ACHN (cell line): Measurements from ENCODE around the gene CDCA5.
A peak's percentile ranks its signal among the peaks of the same experiment; 100 is the strongest.

Experiments used
- DNase-seq: peaks from one replicate; pipeline ENCODE4 v3.0.0-alpha.2; 2015
- in situ Hi-C: cut with HindIII; loops from 2 replicates; pipeline ENCODE4 v1.10.0; 2017; ENCODE audit warnings: low sequenced_read_pairs, low pct_ligation_motif_present, low pct_unique_long_range_greater_than_20kb

The CDCA5 gene

DNA sequence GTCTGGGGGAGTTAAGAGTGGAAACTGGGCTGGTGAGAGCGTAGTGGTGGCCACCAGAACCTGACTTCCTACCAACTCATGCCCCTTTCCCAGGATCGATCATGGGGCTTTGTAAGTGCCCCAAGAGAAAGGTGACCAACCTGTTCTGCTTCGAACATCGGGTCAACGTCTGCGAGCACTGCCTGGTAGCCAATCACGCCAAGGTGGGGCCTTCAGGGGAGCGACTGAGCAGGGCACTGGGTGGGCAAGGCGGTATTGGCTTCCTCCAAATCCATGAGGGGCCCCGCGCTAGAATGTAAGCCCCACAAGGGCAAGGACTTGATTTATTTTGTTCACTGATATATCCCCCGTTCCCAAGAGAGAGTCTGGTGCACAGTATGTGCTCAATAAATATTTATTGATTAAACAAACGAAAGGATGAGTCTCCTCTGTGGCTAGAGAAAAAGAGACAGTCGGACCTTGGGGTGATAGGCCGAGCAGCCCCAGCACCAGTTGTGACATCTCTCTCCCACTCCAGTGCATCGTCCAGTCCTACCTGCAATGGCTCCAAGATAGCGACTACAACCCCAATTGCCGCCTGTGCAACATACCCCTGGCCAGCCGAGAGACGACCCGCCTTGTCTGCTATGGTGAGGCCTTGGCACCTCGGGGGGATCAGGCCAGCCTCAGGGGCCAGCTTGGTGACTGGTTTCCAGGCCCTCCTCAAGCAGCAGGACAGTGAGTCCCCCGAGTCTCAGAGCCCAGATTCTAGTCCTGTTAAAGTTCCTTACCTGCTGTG is 947 bp upstream of the CDCA5 start:
- in situ Hi-C loops: no loop called here
- no peak for DNase-seq

DNA sequence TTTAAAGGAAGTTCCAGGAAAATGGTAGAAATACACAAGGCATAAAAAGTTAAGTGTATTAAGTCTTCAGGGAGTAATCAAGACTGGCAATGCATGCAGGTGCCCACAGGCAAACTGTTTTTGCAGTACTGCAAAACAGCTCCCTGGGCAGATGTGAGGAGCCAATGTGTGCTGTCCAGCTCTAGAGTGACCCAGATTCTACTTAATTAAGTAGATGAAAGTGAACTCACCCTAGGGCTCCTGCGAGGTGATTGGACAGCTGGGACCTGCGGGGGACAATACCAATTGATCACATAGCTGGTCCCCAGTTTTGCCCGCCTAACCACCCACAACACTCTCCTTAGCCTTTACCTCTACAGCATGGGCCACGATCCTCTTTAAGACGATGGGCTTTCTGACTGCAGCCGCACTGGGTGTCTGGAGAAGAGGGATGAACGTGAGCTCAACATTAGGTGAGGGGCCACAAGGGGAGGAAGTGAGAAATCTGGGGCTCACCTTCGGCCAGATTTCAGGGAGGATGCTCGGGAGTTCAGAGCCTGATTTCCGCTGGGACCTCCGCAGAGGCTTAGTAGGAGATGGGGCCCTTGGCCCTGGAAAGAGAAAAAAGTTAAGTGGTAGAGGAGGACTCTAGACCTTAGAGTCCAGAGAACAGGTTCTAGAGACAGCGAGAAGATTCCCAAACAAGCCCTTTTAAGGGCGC is 556 bp downstream of the CDCA5 start:
- no peak for DNase-seq
- in situ Hi-C loops: no loop called here

- no peak for DNase-seq
- in situ Hi-C loops: no loop called here
These were observed 5.0 kb downstream of the CDCA5 start for GRCh38 chr11:65078786-65079342.

GRCh38 chr11:65078151-65078550 is 5.7 kb downstream of the CDCA5 start:
- peak; percentile 42 for DNase-seq
- in situ Hi-C loops: no loop called here

GRCh38 chr11:65077451-65077850 is 6.4 kb downstream of the CDCA5 start:
- DNase-seq: no peak
- in situ Hi-C loops: no loop called here

DNA sequence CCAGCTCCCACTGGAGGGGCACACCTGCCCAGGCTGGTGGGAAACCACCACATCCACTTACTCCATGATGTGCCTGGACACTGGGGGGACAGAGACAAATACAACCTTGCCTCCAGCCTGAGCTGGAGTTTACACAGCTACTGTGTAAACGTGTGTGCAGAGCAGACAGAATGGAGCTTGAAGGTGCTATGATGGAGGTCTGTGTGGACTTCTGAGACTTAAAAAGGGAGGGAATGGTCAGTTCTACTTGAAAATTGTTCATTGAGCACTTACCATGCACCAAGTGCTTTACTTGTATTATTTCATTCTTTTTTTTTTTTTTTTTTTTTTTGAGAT is 11.2 kb downstream of the CDCA5 start:
- in situ Hi-C loops: no loop called here
- DNase-seq: no peak

DNA sequence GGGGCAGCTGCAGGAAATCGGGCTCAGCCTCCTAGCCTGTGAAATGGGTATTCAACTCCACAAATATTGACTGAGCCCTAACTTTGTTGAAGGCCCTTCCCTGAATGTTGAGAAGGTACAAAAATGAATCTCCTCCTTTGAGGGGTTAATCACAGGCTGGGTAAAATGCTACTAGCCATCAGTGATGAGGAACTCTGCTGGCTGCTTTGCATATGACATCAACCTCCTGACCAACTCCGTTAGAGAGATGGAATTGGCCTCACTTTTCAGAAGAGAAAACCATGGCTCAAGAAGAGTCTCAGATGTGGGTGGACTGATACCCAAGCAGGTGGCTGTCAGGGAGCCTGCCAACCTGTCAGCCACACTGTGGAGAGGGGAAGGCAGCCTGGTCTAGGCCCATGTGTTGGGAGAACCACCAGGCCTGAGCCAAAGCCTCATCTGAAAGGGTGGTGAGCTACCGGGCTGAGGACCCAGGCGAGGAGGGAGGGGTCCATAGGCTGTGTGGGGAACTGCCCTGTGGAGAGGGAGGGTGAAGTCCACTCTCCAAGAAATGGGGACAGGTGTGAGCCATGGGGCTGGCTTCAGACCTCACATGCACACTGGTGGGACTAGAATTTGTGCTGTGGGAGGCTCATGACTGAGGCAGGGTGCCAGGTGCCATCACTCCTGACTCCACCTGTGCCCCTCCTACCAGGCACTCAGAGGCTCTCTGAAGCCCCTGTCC is 11.8 kb downstream of the CDCA5 start:
- in situ Hi-C loops: no loop called here
- no peak for DNase-seq

DNA sequence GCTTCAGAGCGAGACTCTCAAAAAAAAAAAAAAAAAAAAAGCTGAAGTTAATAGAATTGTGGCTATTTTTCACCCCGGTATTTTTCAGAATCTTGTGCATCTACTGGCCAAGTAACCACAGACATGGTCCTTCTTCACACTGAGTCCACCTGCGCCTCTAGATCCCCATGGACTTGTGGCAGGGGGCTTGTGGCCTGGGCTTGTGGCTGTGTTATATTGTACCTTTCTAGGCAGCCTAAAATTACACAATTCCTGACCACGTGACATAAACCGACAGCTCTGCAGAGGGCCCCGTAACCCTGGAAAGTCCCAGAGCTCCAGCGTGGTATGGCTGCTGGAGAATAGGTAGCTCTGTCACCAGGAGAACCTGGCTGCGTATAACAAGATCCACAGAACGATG is 14.6 kb downstream of the CDCA5 start:
- DNase-seq: no peak
- in situ Hi-C loops: no loop called here

GRCh38 chr11:65067446-65067845 is 16.4 kb downstream of the CDCA5 start:
- in situ Hi-C loops: no loop called here
- DNase-seq: no peak

DNA sequence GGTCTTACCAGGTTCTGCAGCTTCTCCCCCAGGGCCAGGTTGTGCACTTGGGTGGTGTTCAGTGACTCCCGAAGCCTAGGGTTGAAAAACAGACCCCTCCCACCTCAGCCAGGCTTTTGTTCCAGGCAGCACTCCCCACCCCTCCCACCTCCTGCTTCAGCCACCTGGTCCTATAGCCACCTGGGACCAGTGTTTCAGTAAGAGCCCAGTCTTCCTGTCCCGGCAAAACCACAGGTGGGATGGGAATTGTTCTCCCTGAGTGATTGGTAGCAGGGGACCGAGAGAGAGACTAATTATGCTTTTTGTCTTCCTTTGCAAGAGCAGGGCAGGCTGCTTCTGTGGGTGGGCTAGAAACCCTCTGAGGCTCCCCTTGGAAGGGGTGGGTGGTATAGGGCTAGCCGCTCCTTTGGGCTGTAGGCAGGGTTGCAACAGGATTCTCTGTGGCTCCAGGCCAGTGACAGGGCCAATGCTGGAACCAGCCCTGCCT is 17.0 kb downstream of the CDCA5 start:
- DNase-seq: no peak
- in situ Hi-C loops: no loop called here

DNA sequence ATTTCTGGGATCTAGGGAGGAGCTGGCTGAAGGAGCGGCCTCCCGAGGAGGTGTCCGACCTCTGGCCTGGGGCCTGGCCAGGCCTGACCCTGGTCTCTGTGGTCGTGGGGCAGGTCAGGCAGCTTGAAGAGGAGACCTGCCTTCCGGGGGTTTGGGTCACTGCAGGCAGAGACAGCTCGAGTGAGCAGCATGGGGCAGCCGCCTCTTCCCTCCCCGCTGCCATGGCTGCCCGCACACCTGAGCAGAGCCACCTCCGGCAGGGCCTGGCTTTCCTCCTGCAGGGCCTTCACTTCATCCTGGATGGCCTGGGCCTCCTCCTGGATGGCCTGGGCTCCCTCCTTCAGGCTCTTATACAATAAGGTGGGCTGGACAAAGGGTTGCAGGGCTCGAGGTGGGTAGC is 17.5 kb downstream of the CDCA5 start:
- in situ Hi-C loops: no loop called here
- no peak for DNase-seq

DNA sequence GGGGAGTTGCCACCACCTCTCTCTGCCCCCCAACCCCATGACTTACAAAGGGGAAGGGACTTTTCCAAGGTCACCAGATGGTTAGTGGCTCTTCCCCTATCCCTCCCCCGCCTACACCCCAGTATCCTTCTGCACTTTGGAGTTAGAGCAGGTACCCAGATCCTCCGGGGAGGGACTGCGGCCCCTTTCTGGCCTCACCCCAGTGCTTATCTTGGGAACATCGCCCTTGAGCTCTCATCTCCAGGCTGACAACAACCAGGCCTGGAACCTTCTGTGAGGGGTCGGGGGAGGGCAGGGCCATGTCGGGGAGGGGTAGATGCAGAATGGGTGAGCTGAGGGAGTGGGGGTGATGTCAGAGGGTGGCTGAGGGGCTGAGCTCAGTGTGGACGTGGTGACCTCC is 18.0 kb downstream of the CDCA5 start:
- in situ Hi-C loops: no loop called here

GRCh38 chr11:65064847-65065240 is 19.0 kb downstream of the CDCA5 start:
- in situ Hi-C loops: no loop called here
- no peak for DNase-seq

More for the DNA sequence above, 18.0 kb downstream of the CDCA5 start:
- DNase-seq: no peak

- in situ Hi-C loops: no loop called here
- no peak for DNase-seq
These were observed 20.3 kb downstream of the CDCA5 start for GRCh38 chr11:65063532-65063931.

- DNase-seq: no peak
- in situ Hi-C loops: no loop called here
These were observed 22.9 kb downstream of the CDCA5 start for GRCh38 chr11:65060913-65061408.

- in situ Hi-C loops: no loop called here
- DNase-seq: no peak
These were observed 23.6 kb downstream of the CDCA5 start for GRCh38 chr11:65059959-65060824.

GRCh38 chr11:65059523-65059922 is 24.3 kb downstream of the CDCA5 start:
- in situ Hi-C loops: no loop called here
- DNase-seq: no peak

- DNase-seq: no peak
- in situ Hi-C loops: no loop called here
These were observed 25.3 kb downstream of the CDCA5 start, which contains the start of gene NAALADL1 for GRCh38 chr11:65058419-65059054. NAALADL1 (minus strand) TSS chr11:65058553; CDS start chr11:65058521, 32 bp downstream.
